Natural killer cell (primary cell): ENCODE measurements around the gene RGL2. TPM values are rescaled to one million over a fixed set of nuclear protein-coding genes. Genes with fewer than 3 reads are reported as not detected.

Experiments used
- ATAC-seq, 3 donors: fragments of 150-1000 bp in 2 of 3; fragments of 200-7000 bp in 1 of 3; cut with Tn5 transposase; 1 replicate in 1 of 3; 2 replicates in 2 of 3; pipeline ENCODE4 v1.10.0; 2021; ENCODE audit warnings: mild to moderate bottlenecking in 2 of 3, moderate library complexity in 2 of 3
- DNase-seq, 2 donors: peaks; one replicate each; pipeline versions ENCODE4 v3.0.0 to v3.0.0-alpha.2; 2013 to 2021; ENCODE audit warnings: mixed read lengths in 1 of 2
- H3K27ac ChIP-seq: one replicate; pipeline ENCODE4 v1.5.1; 2013; ENCODE audit warnings: mild to moderate bottlenecking, low read length
- H3K27me3 ChIP-seq: one replicate; pipeline ENCODE4 v1.6.1; 2013; ENCODE audit warnings: low read length; ENCODE audit not compliant: control insufficient read depth, insufficient read depth
- H3K36me3 ChIP-seq: one replicate; pipeline ENCODE4 v1.6.1; 2013; ENCODE audit warnings: low read length; ENCODE audit not compliant: control insufficient read depth, insufficient read depth
- H3K4me1 ChIP-seq: one replicate; pipeline ENCODE4 v1.6.1; 2013; ENCODE audit warnings: low read length; ENCODE audit not compliant: control insufficient read depth, insufficient read depth
- H3K4me3 ChIP-seq: one replicate; pipeline ENCODE4 v1.5.1; 2013; ENCODE audit warnings: low read length
- H3K9me3 ChIP-seq: one replicate; pipeline ENCODE4 v1.6.1; 2013; ENCODE audit warnings: low read length; ENCODE audit not compliant: control insufficient read depth, insufficient read depth
- H3K27ac Mint-ChIP-seq, 2 donors: one replicate each; pipeline ENCODE4 v1.8.0; 2022; ENCODE audit warnings: mild to moderate bottlenecking in 2 of 2, mixed read lengths in 2 of 2, moderate library complexity in 1 of 2
- H3K27me3 Mint-ChIP-seq, 2 donors: one replicate each; pipeline ENCODE4 v1.8.0; 2022; ENCODE audit warnings: low read depth in 2 of 2, mixed read lengths in 2 of 2
- H3K36me3 Mint-ChIP-seq: one replicate; pipeline ENCODE4 v1.8.0; 2022; ENCODE audit warnings: mixed read lengths
- H3K4me1 Mint-ChIP-seq, 2 donors: one replicate each; pipeline ENCODE4 v1.8.0; 2022; ENCODE audit warnings: mixed read lengths in 2 of 2
- H3K4me3 Mint-ChIP-seq: one replicate; pipeline ENCODE4 v1.8.0; 2022; ENCODE audit warnings: mild to moderate bottlenecking, moderate library complexity, mixed read lengths
- H3K9me3 Mint-ChIP-seq, 2 donors: one replicate each; pipeline ENCODE4 v1.8.0; 2022; ENCODE audit warnings: mixed read lengths in 2 of 2
- CTCF ChIP-seq: fragments of 200-600 bp; IDR thresholded peaks from one replicate; pipeline ENCODE4 v1.8.0; 2022; ENCODE audit warnings: antibody characterized with exemption
- WGBS: methylation state at CpG from one replicate; pipeline ENCODE4 v1.1.7; 2013; ENCODE audit warnings: missing lambda C conversion rate; ENCODE audit not compliant: insufficient coverage; 5-methylcytosine and 5-hydroxymethylcytosine counted together
- intact Hi-C: fragments of 100-400 bp; cut with micrococcal nuclease; formaldehyde crosslinking; loops from one replicate; pipeline ENCODE4 v1.14.2; 2022
- total RNA-seq, 4 donors: library from RNA; stranded (reverse); fragments of 120-200 nt in 1 of 4; gene quantifications; one replicate each; pipeline versions ENCODE4 v1.2.3 to v1.2.4, GENCODE V29; 2013 to 2022

The RGL2 gene
- total RNA-seq, 3 donors from 2014 or later (not counting 1 experiment from before 2014, with no cell fraction given) = 80.7 to 91.4 (median 84.9) TPM

- H3K4me3 ChIP-seq = no peak overlapping the region
- H3K27me3 Mint-ChIP-seq = no peaks in the 10 kb centered on the region
- peak overlapping the region; percentile 13 for H3K4me3 Mint-ChIP-seq
- DNase-seq (no peak), ATAC-seq (no peak)
- H3K36me3 ChIP-seq = peaks cover 46% of the 10 kb centered on the region
- H3K27ac Mint-ChIP-seq = peak overlapping the region; percentile 90 to 91
- no peaks in the 10 kb centered on the region for H3K9me3 Mint-ChIP-seq
- H3K27ac ChIP-seq = peak overlapping the region; percentile 90
- H3K4me1 ChIP-seq = peaks cover 52% of the 10 kb centered on the region
- intact Hi-C loops = no loop called here
- peaks cover 7% of the 10 kb centered on the region for H3K36me3 Mint-ChIP-seq
- no peaks in the 10 kb centered on the region for H3K27me3 ChIP-seq
- WGBS = 87% methylated on average over 9 of the region's 9 CpGs
- peaks cover 35 to 58% of the 10 kb centered on the region in 2 donors for H3K4me1 Mint-ChIP-seq
- H3K9me3 ChIP-seq = no peaks in the 10 kb centered on the region
- no peak for TF ChIP-seq CTCF
Observed at GRCh38 chr6:33278392-33278741, 20.4 kb downstream of the RGL2 start.

GRCh38 chr6:33277663-33278391 is 20.9 kb downstream of the RGL2 start:
- H3K4me3 ChIP-seq = peak overlapping the region; percentile 82
- Mint-ChIP-seq H3K9me3 (no peaks in the 10 kb centered on the region), H3K27ac (peak overlapping the region; percentile 90 to 91), H3K36me3 (peaks cover 7% of the 10 kb centered on the region), H3K4me3 (peak overlapping the region; percentile 93), H3K4me1 (peaks cover 40 to 63% of the 10 kb centered on the region in 2 donors), H3K27me3 (no peaks in the 10 kb centered on the region)
- peaks cover 56% of the 10 kb centered on the region for H3K4me1 ChIP-seq
- peaks cover 51% of the 10 kb centered on the region for H3K36me3 ChIP-seq
- H3K27ac ChIP-seq = peak overlapping the region; percentile 90
- intact Hi-C loops = loop anchor here (1.0 to 2.0 kb wide), 4 partner anchors 11 to 67 kb away; partner anchors contain the start of genes PFDN6, TAPBP and WDR46
- 26% methylated on average over 39 of the region's 39 CpGs for WGBS
- ATAC-seq = peak; percentile 22 to 31 (median 22)
- no peaks in the 10 kb centered on the region for H3K27me3 ChIP-seq
- H3K9me3 ChIP-seq = no peaks in the 10 kb centered on the region
- TF ChIP-seq CTCF = no peak
- peak; percentile 37 to 60 for DNase-seq

- peaks cover 43% of the 10 kb centered on the region for H3K36me3 ChIP-seq
- TF ChIP-seq CTCF = peak; percentile 61
- Mint-ChIP-seq H3K4me1 (peaks cover 48 to 71% of the 10 kb centered on the region in 2 donors), H3K36me3 (peaks cover 7% of the 10 kb centered on the region), H3K9me3 (no peaks in the 10 kb centered on the region), H3K27me3 (no peaks in the 10 kb centered on the region), H3K4me3 (peak within 1 kb of the TSS; percentile 94), H3K27ac (peak within 1 kb of the TSS; percentile 90 to 91)
- no peaks in the 10 kb centered on the region for H3K9me3 ChIP-seq
- H3K27ac ChIP-seq = peak within 1 kb of the TSS; percentile 90
- DNase-seq = peak; percentile 68 to 86
- H3K27me3 ChIP-seq = no peaks in the 10 kb centered on the region
- peak; percentile 73 to 83 (median 76) for ATAC-seq
- peaks cover 63% of the 10 kb centered on the region for H3K4me1 ChIP-seq
- intact Hi-C loops = loop anchor here (1.0 to 2.0 kb wide), 4 partner anchors 12 to 68 kb away; partner anchors contain the start of genes PFDN6, TAPBP and WDR46
- H3K4me3 ChIP-seq = peak within 1 kb of the TSS; percentile 82
- WGBS = under 1% methylated on average over 80 of the region's 80 CpGs
Observed at GRCh38 chr6:33276864-33277662, 21.7 kb downstream of the RGL2 start, which contains the start of gene B3GALT4. Gene B3GALT4, plus strand, starts transcription at chr6:33277123. Its CDS starts 297 bp downstream, at chr6:33277420.
